Urinary bladder (tissue), 4 donors: ENCODE results near the gene ST3GAL2. TPM values are rescaled to one million over a fixed set of nuclear protein-coding genes. Genes with fewer than 3 reads are reported as not detected.
"Not testable (repeated sequence)": the region's sequence is repeated elsewhere in the genome, so short reads cannot be mapped to it uniquely, and the experiment has no call there.

Source experiments
- DNase-seq: peaks from one replicate; pipeline ENCODE4 v3.0.0-alpha.2; 2015; ENCODE audit errors: extremely low spot score
- H3K27ac ChIP-seq: one replicate; pipeline ENCODE4 v1.5.1; 2013; ENCODE audit warnings: low read depth, mild to moderate bottlenecking, moderate library complexity
- H3K36me3 ChIP-seq: one replicate; pipeline ENCODE4 v1.6.1; 2013; ENCODE audit warnings: mild to moderate bottlenecking, moderate library complexity; ENCODE audit not compliant: insufficient read depth
- H3K4me1 ChIP-seq: one replicate; pipeline ENCODE4 v1.6.1; 2013; ENCODE audit warnings: mild to moderate bottlenecking, moderate library complexity; ENCODE audit not compliant: insufficient read depth
- H3K4me3 ChIP-seq: one replicate; pipeline ENCODE4 v1.5.1; 2013; ENCODE audit warnings: low read depth, low read length
- WGBS: extraction: QIAGEN DNeasy Blood & Tissue Kit; methylation state at CpG from one replicate; pipeline ENCODE4 v1.1.7; 2013; 5-methylcytosine and 5-hydroxymethylcytosine counted together
- polyA plus RNA-seq: library from polyadenylated mRNA; stranded (reverse); fragments of 200-250 nt; gene quantifications from one replicate; pipeline ENCODE4 v1.2.3, GENCODE V29; 2013
- total RNA-seq: library from RNA; depleted of rRNA; stranded (reverse); fragments of >200 nt; gene quantifications from one replicate; pipeline ENCODE4 v1.2.3, GENCODE V29; 2014
- donor health status: healthy with polysubstance abuse.
- donor health status: healthy.

ST3GAL2 gene
- total and polyA plus RNA-seq, 2 donors = 19.3 to 30.5 TPM

- H3K27ac ChIP-seq = not testable (repeated sequence)
Measured at GRCh38 chr16:70370145-70370544, 68.8 kb downstream of the ST3GAL2 start.

GRCh38 chr16:70364399-70364798, 74.5 kb downstream of the ST3GAL2 start:
- Histone ChIP-seq H3K4me1 (no peaks in the 10 kb centered on the region), H3K27ac (no peak overlapping the region), H3K36me3 (peaks cover 3% of the 10 kb centered on the region), H3K4me3 (no peak overlapping the region)
- no peak for DNase-seq
- 89% methylated on average over 5 of the region's 5 CpGs for WGBS

More at GRCh38 chr16:70370145-70370544, 68.8 kb downstream of the ST3GAL2 start:
- 47% methylated on average over 10 of the region's 10 CpGs for WGBS
- H3K4me1 ChIP-seq, H3K4me3 ChIP-seq, DNase-seq, H3K36me3 ChIP-seq: not testable (repeated sequence)

GRCh38 chr16:70359552-70359951, 79.3 kb downstream of the ST3GAL2 start:
- WGBS = 91% methylated on average over 7 of the region's 7 CpGs

GRCh38 chr16:70349783-70350182, 89.1 kb downstream of the ST3GAL2 start:
- Histone ChIP-seq H3K27ac (no peak overlapping the region), H3K4me1 (no peaks in the 10 kb centered on the region), H3K36me3 (no peaks in the 10 kb centered on the region), H3K4me3 (no peak overlapping the region)
- 83% methylated on average over 2 of the region's 2 CpGs for WGBS
- no peak for DNase-seq

More at GRCh38 chr16:70359552-70359951, 79.3 kb downstream of the ST3GAL2 start:
- H3K4me1 ChIP-seq = no peaks in the 10 kb centered on the region
- H3K4me3 ChIP-seq = no peak overlapping the region
- H3K36me3 ChIP-seq = peaks cover 8% of the 10 kb centered on the region
- DNase-seq = no peak
- no peak overlapping the region for H3K27ac ChIP-seq

GRCh38 chr16:70348991-70349390, 89.9 kb downstream of the ST3GAL2 start:
- Histone ChIP-seq H3K27ac (no peak overlapping the region), H3K4me1 (no peaks in the 10 kb centered on the region)

DNA sequence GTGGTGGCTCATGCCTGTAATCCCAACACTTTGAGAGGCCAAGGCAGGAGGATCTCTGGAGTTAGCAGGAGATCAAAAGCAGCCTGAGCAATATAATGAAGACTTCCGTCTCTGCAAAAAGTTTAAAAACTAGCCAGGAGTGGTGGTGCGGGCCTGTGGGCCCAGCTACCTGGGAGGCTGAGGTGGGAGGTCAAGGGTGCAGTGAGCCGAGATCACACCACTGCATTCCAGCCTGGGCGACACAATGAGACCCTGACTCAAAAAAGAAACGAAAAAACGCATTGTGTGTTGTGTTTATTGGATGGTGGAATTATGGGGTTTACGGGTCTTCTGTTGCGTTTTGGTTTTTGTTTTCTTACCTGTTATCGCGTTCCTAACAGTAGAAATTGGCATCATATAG, 93.1 kb downstream of the ST3GAL2 start:
- Histone ChIP-seq H3K4me3 (peak overlapping the region; percentile 92), H3K4me1 (no peaks in the 10 kb centered on the region), H3K36me3 (no peaks in the 10 kb centered on the region), H3K27ac (no peak overlapping the region)
- no peak for DNase-seq
- 84% methylated on average over 10 of the region's 10 CpGs for WGBS

More at GRCh38 chr16:70348991-70349390, 89.9 kb downstream of the ST3GAL2 start:
- Histone ChIP-seq H3K36me3 (no peaks in the 10 kb centered on the region), H3K4me3 (no peak overlapping the region)
- no peak for DNase-seq
- whole genome bisulfite sequencing = 63% methylated on average over 2 of the region's 2 CpGs

- Histone ChIP-seq H3K27ac (no peak overlapping the region), H3K4me1 (no peaks in the 10 kb centered on the region)
- 70% methylated on average over 3 of the region's 3 CpGs for WGBS
Measured at GRCh38 chr16:70342016-70342415, 96.9 kb downstream of the ST3GAL2 start.

DNA sequence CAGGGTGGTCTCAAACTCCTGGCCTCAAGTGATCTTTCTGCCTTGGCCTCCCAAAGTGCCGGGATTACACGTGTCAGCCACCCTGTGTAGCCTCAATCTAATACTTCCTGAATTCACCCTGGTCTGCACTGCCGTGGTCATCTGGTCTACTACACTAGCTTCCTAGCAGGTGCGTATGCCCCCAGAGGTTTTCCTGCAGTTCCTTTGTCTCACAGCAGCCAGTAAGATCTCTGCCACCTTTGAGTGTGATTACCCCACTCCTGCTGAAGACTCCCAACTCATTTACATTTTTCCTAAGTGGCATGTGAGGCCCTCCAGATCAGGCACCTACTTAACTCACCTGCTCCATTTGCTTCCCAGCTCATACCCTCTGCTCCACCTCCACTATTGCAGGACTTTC, 97.3 kb downstream of the ST3GAL2 start:
- H3K4me1 ChIP-seq = no peaks in the 10 kb centered on the region
- no peak overlapping the region for H3K27ac ChIP-seq
- H3K36me3 ChIP-seq = no peaks in the 10 kb centered on the region
- H3K4me3 ChIP-seq = no peak overlapping the region
- 80% methylated on average over 4 of the region's 4 CpGs for WGBS
- no peak for DNase-seq

More at GRCh38 chr16:70342016-70342415, 96.9 kb downstream of the ST3GAL2 start:
- H3K36me3 ChIP-seq = no peaks in the 10 kb centered on the region
- DNase-seq = no peak
- H3K4me3 ChIP-seq = no peak overlapping the region

DNA sequence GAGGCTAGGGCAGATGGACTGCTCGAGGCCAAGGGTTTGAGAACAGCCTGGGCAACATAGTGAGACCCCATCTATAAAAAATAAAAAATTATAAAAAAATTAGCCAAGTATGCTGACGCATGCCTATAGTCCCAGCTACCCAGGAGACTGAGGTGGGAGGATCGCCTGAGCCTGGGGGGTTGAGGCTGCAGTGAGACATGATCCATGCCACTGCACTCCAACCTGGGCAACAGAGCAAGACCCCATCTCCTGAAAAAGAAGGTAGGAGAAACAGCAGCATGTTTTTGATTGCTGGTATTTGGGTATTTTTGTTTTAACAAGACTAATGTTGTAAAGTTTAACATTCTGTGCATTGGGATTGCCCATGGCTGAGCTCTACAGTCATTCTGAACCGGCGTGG, 101.1 kb downstream of the ST3GAL2 start:
- DNase-seq = no peak
- WGBS = 95% methylated on average over 5 of the region's 5 CpGs
- H3K27ac ChIP-seq = no peak overlapping the region
- no peaks in the 10 kb centered on the region for H3K4me1 ChIP-seq
- H3K4me3 ChIP-seq = no peak overlapping the region
- no peaks in the 10 kb centered on the region for H3K36me3 ChIP-seq

DNA sequence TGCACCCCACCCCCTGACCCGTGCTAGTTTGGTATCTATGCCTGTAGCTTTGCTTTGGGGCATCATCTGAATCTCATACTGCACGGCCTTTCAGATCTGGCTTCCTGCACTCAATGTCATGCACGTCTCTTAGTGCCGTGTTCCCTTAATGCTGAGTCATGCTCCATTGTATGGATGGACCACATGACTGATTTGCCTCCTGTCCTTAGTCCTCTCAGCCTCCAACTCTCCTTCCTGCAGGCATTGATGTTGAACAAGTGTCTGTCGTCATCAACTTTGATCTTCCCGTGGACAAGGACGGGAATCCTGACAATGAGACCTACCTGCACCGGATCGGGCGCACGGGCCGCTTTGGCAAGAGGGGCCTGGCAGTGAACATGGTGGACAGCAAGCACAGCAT, 106.2 kb downstream of the ST3GAL2 start:
- H3K36me3 ChIP-seq, H3K27ac ChIP-seq, H3K4me3 ChIP-seq, DNase-seq, H3K4me1 ChIP-seq: not testable (repeated sequence)
- 83% methylated on average over 5 of the region's 12 CpGs for WGBS

- WGBS = 61% methylated on average over 9 of the region's 9 CpGs
- H3K36me3 ChIP-seq = peaks cover 3% of the 10 kb centered on the region
- H3K27ac ChIP-seq = no peak overlapping the region
- DNase-seq = no peak
- no peaks in the 10 kb centered on the region for H3K4me1 ChIP-seq
- no peak overlapping the region for H3K4me3 ChIP-seq
Measured at GRCh38 chr16:70331588-70332358, 107.1 kb downstream of the ST3GAL2 start.

DNA sequence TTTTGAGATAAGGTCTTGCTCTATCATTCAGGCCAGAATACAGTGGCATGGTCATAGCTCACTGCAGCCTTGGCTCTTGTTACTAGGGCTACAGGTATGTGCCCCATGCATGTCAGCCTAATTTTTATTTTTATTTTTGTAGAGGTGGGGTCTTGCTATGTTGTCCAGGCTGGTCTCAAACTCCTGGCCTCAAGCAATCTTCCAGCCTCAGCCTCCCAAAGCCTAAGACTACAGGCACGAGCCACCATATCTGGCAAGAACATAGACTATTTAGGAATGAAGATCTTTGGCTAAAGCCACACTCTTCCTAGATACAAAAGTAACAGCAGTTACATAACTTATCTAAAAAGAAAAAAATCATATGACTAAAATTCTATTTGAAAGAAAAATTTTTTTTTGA, 107.8 kb downstream of the ST3GAL2 start:
- H3K4me1 ChIP-seq = no peaks in the 10 kb centered on the region
- DNase-seq = no peak
- no peak overlapping the region for H3K27ac ChIP-seq
- no peak overlapping the region for H3K4me3 ChIP-seq
- WGBS = 82% methylated on average over 1 of the region's 1 CpG
- peaks cover 3% of the 10 kb centered on the region for H3K36me3 ChIP-seq
